Endothelial cell (in vitro differentiated cells): ENCODE data around the gene CRTC2. TPM values are rescaled to one million over a fixed set of nuclear protein-coding genes. Genes with fewer than 3 reads are reported as not detected.

Experiments
- DNase-seq: peaks from one replicate; pipeline ENCODE4 v3.0.0; 2021; ENCODE audit warnings: low spot score
- H3K27ac Mint-ChIP-seq: one replicate; pipeline ENCODE4 v1.8.0; 2021; ENCODE audit warnings: mixed read lengths, inconsistent platforms; ENCODE audit not compliant: unreplicated experiment
- H3K27me3 Mint-ChIP-seq: one replicate; pipeline ENCODE4 v1.8.0; 2021; ENCODE audit warnings: mild to moderate bottlenecking, moderate library complexity, mixed read lengths, inconsistent platforms; ENCODE audit not compliant: unreplicated experiment
- H3K36me3 Mint-ChIP-seq: one replicate; pipeline ENCODE4 v1.8.0; 2021; ENCODE audit warnings: mild to moderate bottlenecking, low read depth, mixed read lengths, inconsistent platforms; ENCODE audit not compliant: unreplicated experiment
- H3K4me1 Mint-ChIP-seq: one replicate; pipeline ENCODE4 v1.8.0; 2021; ENCODE audit warnings: mild to moderate bottlenecking, mixed read lengths, inconsistent platforms; ENCODE audit not compliant: unreplicated experiment
- H3K4me3 Mint-ChIP-seq: one replicate; pipeline ENCODE4 v1.8.0; 2021; ENCODE audit warnings: mild to moderate bottlenecking, mixed read lengths, inconsistent platforms; ENCODE audit not compliant: unreplicated experiment
- H3K9me3 Mint-ChIP-seq: one replicate; pipeline ENCODE4 v1.8.0; 2021; ENCODE audit warnings: mixed read lengths, inconsistent platforms; ENCODE audit not compliant: unreplicated experiment
- total RNA-seq: library from RNA; stranded (reverse); fragmentation: NEBNext Ultra II Directional; extraction: Animal tissue kit (Norgen Biotek cat#: 25700); gene quantifications from one replicate; pipeline ENCODE4 v1.2.1, GENCODE V29; 2021; ENCODE audit not compliant: unreplicated experiment
- TF ChIP-seq, protein P1 (sequence below): fragments of 200-600 bp; sonication (generic); IDR thresholded peaks from one replicate; pipeline ENCODE4 v1.5.0; 2021; ENCODE audit warnings: antibody characterized with exemption; ENCODE audit not compliant: unreplicated experiment

CRTC2 gene
- total RNA-seq, 1 donor from 2014 or later = 69.9 TPM

DNA sequence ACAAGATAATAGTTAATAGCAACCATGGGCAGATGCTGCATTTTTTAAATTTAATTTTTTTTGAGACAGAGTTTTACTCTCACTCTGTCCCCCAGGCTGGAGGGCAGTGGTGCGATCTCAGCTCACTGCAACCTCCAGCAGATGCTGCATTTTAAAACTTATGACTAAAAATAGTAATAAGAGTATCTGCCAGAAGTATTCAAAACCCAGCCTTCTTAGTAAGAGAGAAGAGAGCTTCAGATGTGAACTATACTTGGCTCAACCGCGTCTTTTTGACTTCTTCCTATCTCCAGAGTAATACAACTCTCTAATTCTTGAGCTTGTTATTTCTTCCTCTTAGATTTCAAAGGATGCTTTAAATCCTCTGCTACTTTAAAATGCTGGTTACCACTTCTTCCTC, 36.8 kb upstream of the CRTC2 start:
- Mint-ChIP-seq H3K27me3 (peaks cover 12% of the 10 kb centered on the region), H3K4me3 (peak overlapping the region; percentile 60), H3K27ac (no peak overlapping the region), H3K4me1 (peaks cover 18% of the 10 kb centered on the region), H3K9me3 (no peaks in the 10 kb centered on the region), H3K36me3 (peaks cover 28% of the 10 kb centered on the region)
- TF ChIP-seq, protein P1, sequence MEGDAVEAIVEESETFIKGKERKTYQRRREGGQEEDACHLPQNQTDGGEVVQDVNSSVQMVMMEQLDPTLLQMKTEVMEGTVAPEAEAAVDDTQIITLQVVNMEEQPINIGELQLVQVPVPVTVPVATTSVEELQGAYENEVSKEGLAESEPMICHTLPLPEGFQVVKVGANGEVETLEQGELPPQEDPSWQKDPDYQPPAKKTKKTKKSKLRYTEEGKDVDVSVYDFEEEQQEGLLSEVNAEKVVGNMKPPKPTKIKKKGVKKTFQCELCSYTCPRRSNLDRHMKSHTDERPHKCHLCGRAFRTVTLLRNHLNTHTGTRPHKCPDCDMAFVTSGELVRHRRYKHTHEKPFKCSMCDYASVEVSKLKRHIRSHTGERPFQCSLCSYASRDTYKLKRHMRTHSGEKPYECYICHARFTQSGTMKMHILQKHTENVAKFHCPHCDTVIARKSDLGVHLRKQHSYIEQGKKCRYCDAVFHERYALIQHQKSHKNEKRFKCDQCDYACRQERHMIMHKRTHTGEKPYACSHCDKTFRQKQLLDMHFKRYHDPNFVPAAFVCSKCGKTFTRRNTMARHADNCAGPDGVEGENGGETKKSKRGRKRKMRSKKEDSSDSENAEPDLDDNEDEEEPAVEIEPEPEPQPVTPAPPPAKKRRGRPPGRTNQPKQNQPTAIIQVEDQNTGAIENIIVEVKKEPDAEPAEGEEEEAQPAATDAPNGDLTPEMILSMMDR = no peak
- DNase-seq = no peak

DNA sequence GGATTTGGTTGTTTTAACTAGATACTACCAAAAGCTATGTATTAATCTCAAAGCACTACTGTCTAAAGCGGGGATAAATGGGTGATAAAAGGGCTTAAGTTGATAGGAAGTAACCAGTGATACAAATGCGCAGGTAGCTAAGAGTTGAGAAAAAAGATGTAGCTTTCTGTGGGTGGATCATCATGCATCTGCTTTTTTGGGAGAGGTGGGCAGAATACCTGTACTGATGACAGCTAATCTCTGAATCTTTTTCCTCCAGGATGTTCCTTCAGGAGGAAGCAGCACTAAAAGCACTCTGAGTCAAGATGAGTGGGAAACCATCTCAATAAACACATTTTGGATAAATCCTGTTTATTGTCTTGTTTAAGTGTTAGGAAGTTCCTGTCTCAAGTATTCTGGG, 33.4 kb upstream of the CRTC2 start:
- H3K27me3 Mint-ChIP-seq = peaks cover 11% of the 10 kb centered on the region
- H3K36me3 Mint-ChIP-seq = peaks cover 28% of the 10 kb centered on the region
- TF ChIP-seq, protein P1 = no peak

DNA sequence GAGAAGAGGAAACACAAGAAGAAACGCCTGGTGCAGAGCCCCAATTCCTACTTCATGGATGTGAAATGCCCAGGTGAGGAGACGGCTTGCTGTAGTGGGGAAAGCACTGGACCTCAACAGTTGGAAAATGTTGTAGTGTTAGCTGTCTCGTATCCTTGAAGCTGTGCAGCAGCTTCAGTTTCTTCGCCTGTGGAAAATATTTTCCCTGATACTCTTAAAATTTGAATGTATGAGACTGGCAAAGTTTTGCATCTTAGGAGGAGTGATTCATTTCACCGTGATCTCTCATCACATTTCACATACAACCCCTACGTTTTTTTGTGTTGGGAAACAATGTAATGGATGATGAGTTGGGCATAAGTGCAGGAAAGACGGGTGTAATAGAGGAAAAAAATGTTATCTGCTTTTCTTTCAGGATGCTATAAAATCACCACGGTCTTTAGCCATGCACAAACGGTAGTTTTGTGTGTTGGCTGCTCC, 32.8 kb upstream of the CRTC2 start:
- Mint-ChIP-seq H3K27ac (peak overlapping the region; percentile 100), H3K4me3 (peak overlapping the region; percentile 98), H3K9me3 (no peaks in the 10 kb centered on the region), H3K4me1 (peaks cover 20% of the 10 kb centered on the region), H3K27me3 (peaks cover 11% of the 10 kb centered on the region), H3K36me3 (peaks cover 28% of the 10 kb centered on the region)
- TF ChIP-seq, protein P1 = no peak
- no peak for DNase-seq

More for the DNA sequence above, 33.4 kb upstream of the CRTC2 start:
- peak overlapping the region; percentile 100 for H3K27ac Mint-ChIP-seq
- DNase-seq = no peak
- peak overlapping the region; percentile 98 for H3K4me3 Mint-ChIP-seq
- peaks cover 20% of the 10 kb centered on the region for H3K4me1 Mint-ChIP-seq
- H3K9me3 Mint-ChIP-seq = no peaks in the 10 kb centered on the region

DNA sequence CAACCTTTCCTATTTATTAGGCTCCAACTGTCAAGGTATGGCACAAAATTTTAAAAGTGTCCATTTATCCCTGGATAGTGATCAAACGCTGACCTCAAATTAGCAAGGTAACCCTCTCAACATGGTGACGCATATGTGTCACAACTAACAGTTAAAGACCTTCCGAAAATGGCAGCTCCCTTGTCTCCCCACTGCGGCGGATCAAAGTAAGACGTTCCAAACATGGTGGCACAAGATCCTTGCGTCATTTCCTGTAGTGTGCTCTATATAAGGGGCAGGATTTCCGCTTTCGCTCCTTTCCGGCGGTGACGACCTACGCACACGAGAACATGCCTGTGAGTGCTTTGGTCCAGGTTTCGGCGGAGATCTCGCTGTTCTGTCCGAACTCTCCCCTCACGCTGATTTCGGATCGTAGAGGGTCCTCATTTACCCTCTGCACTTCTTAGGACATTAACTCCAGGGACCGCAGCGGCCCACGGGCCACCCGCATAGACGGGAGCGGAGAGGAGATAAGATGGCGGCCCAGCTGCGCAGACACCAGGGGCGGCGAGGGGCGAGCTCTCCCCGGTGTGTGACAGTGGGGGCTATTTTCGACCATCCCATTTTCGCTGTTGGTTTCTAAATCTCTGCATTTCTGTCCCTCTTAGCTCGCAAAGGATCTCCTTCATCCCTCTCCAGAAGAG, 32.2 kb upstream of the CRTC2 start, which contains the start of gene RPS27:
TSS of gene RPS27 (plus strand) at position 295 of the 683 bp plus-strand sequence. CDS start at position 330, 35 bp downstream.
- Mint-ChIP-seq H3K4me1 (peaks cover 23% of the 10 kb centered on the region), H3K27me3 (peaks cover 12% of the 10 kb centered on the region), H3K27ac (peak within 1 kb of the TSS; percentile 100), H3K36me3 (peaks cover 31% of the 10 kb centered on the region), H3K9me3 (no peaks in the 10 kb centered on the region), H3K4me3 (peak within 1 kb of the TSS; percentile 98)
- peak; percentile 81 for DNase-seq
- TF ChIP-seq, protein P1 = no peak

DNA sequence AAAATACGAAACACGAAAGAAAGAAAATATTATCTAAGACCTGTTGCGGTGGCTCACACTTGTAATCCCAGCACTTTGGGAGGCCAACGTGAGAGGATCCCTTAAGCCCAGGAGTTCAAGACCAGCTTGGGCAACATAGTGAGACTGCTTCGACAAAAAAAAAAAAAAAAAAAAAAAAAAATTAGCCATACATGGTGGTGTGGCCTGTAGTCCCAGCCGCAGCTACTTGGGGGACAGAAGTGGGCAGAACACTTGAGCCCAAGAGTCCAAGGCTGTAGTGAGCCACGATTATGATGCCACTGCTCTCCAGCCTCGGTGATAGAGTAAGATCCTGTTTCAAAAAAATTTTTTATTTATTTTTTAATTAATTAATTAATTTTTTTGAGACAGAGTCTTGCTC, 29.2 kb upstream of the CRTC2 start:
- Mint-ChIP-seq H3K4me1 (peaks cover 38% of the 10 kb centered on the region), H3K36me3 (peaks cover 35% of the 10 kb centered on the region), H3K27ac (peak overlapping the region; percentile 70), H3K27me3 (peaks cover 16% of the 10 kb centered on the region), H3K9me3 (no peaks in the 10 kb centered on the region), H3K4me3 (no peak overlapping the region)
- no peak for DNase-seq
- TF ChIP-seq, protein P1 = no peak
